Right cardiac atrium (tissue), 5 donors: Measurements from ENCODE around the gene GBP6. TPM values are rescaled to one million over a fixed set of nuclear protein-coding genes. Genes with fewer than 3 reads are reported as not detected.
"Not testable (repeated sequence)": the region's sequence is repeated elsewhere in the genome, so short reads cannot be mapped to it uniquely, and the experiment has no call there.

Source experiments
- ATAC-seq, 2 donors: fragments of 200-7000 bp; cut with Tn5 transposase; one replicate each; pipeline versions ENCODE4 v1.8.0 to v1.9.1; 2020; ENCODE audit warnings: moderate library complexity in 2 of 2, mild to moderate bottlenecking in 1 of 2
- DNase-seq, 3 donors: peaks; one replicate each; pipeline ENCODE4 v3.0.0-alpha.2; 2020
- H3K27ac ChIP-seq: one replicate; pipeline ENCODE4 v1.5.1; 2013; ENCODE audit warnings: mild to moderate bottlenecking, low read length, control low read depth, moderate library complexity
- H3K27me3 ChIP-seq: one replicate; pipeline ENCODE4 v1.6.1; 2013; ENCODE audit not compliant: control insufficient read depth, insufficient read depth
- H3K4me1 ChIP-seq: one replicate; pipeline ENCODE4 v1.6.1; 2013; ENCODE audit warnings: low read length; ENCODE audit not compliant: control insufficient read depth, insufficient read depth
- H3K4me3 ChIP-seq: one replicate; pipeline ENCODE4 v1.5.1; 2013; ENCODE audit warnings: low read length, control low read depth
- H3K9me3 ChIP-seq: one replicate; pipeline ENCODE4 v1.6.1; 2013; ENCODE audit warnings: low read length; ENCODE audit not compliant: control insufficient read depth
- WGBS: extraction: QIAGEN DNeasy Blood & Tissue Kit; methylation state at CpG from one replicate; pipeline ENCODE4 v1.1.7; 2013; 5-methylcytosine and 5-hydroxymethylcytosine counted together
- intact Hi-C, 4 donors: fragments of 100-400 bp; cut with DNase I; formaldehyde crosslinking; loops; one replicate each; pipeline versions ENCODE4 v1.11.0 to v1.14.0; 2022 to 2023
- polyA plus RNA-seq: library from polyadenylated mRNA; stranded (reverse); fragments of 200-250 nt; gene quantifications from one replicate; pipeline ENCODE4 v1.2.3, GENCODE V29; 2013
- total RNA-seq, 4 donors: library from RNA; stranded (reverse); fragmentation: NEBNext Ultra II Directional; extraction: Animal tissue kit (Norgen Biotek cat#: 25700); gene quantifications; one replicate each; pipeline ENCODE4 v1.2.1, GENCODE V29; 2021
- donor health status: healthy with polysubstance abuse.
- donor health status: DM: no; HTN: yes; CAD: no.
- donor health status: DM: no; HTN: no; CAD: no.
- donor health status: DM: no; HTN: yes; CAD: no; lungs with severe emphysema.
- donor health status: DM: yes; HTN: yes; CAD: no.

Gene GBP6
- total and polyA plus RNA-seq, 5 donors, result 0.05 to 0.23 (median 0.12) TPM; not detected in 1

DNA sequence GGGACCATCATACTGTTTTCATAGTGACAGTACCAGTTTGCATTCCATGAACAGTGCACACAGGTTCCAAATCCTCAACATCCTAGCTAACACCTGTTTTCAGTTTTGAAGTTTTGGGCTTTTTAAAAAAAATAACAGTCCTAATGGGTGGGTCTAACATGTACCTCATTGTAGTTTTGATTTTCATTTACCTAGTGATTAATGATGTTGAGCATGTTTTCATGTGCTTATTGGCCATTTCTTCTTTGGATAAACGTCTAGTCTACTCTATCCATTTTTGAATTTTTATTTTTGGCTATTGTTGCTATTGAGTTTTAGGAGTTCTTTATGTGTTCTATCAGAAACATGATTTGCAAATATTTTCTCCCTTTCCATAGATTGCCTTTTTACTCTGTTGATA, 3.4 kb downstream of the GBP6 start:
- no peaks in the 10 kb centered on the region for H3K9me3 ChIP-seq
- no peak overlapping the region for H3K4me3 ChIP-seq
- ATAC-seq (no peak), DNase-seq (no peak)
- H3K27me3 ChIP-seq, result no peaks in the 10 kb centered on the region
- 80% methylated on average over 1 of the region's 1 CpG for WGBS
- intact Hi-C loops, result loop anchor here in 1 of 4 donors (10.0 kb wide), 1 partner anchor 362 kb away; no protein-coding TSS in a partner anchor
- H3K4me1 ChIP-seq, result peaks cover 1% of the 10 kb centered on the region
- H3K27ac ChIP-seq, result no peak overlapping the region

DNA sequence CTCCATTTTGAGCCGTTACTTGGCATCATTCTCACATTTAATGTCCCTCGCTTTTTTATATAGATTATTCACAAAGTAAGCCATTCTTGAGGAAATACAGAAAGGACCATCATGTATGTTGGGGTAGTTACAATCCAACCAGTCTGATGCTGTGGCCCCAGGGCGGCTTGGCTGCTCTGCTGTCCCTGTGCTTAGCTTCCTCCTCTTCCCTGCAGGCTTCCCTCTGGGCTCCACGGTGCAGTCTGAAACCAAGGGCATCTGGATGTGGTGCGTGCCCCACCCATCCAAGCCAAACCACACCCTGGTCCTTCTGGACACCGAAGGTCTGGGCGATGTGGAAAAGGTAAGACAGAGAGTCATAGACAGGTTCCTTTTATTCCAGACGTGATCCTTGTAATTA, 5.5 kb downstream of the GBP6 start:
- Histone ChIP-seq H3K27me3 (no peaks in the 10 kb centered on the region), H3K4me1 (no peaks in the 10 kb centered on the region), H3K4me3 (no peak overlapping the region), H3K27ac (no peak overlapping the region), H3K9me3 (no peaks in the 10 kb centered on the region)
- 93% methylated on average over 8 of the region's 8 CpGs for WGBS
- no peak for DNase-seq
- intact Hi-C loops, result loop anchor here in 1 of 4 donors (10.0 kb wide), 1 partner anchor 365 kb away; no protein-coding TSS in a partner anchor
- ATAC-seq, result no peak

DNA sequence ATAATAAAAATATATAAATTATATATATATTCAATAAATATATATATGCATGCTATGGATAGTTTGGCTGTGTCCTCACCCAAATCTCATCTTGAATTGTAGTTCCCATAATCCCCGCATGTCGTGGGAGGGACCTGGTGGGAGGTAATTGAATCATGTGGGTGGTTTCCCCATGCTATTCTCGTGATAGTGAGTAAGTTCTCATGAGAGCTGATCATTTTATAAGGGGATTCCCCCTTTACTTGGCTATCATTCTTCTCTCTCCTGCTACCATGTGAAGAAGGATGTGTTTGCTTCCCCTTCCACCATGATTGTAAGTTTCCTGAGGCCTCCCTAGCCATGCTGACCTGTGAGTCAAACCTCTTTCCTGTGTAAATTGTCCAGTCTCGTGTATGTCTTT, 10.0 kb downstream of the GBP6 start:
- WGBS, result 82% methylated on average over 4 of the region's 4 CpGs
- H3K27ac ChIP-seq, H3K27me3 ChIP-seq, DNase-seq, H3K4me1 ChIP-seq, H3K4me3 ChIP-seq, ATAC-seq, H3K9me3 ChIP-seq, intact Hi-C loops: not testable (repeated sequence)

DNA sequence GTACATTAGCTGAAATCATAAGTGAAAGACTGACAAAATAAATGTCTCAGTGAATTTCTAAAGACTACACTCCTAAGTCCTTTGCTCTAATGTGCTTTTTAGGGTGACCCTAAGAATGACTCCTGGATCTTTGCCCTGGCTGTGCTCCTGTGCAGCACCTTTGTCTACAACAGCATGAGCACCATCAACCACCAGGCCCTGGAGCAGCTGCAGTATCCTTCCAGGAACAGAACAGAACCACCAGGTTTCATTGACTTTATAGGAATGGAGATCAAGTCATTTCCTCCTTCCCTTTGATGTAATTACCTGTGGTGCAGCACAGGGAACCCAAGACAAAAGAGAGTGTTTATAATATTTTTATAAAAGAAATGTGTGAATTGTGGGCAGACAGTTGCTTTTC, 14.1 kb downstream of the GBP6 start:
- ATAC-seq (no peak), DNase-seq (no peak)
- no peaks in the 10 kb centered on the region for H3K9me3 ChIP-seq
- H3K27me3 ChIP-seq, result no peaks in the 10 kb centered on the region
- no peak overlapping the region for H3K27ac ChIP-seq
- no peaks in the 10 kb centered on the region for H3K4me1 ChIP-seq
- no peak overlapping the region for H3K4me3 ChIP-seq
- intact Hi-C loops, result no loop called here

DNA sequence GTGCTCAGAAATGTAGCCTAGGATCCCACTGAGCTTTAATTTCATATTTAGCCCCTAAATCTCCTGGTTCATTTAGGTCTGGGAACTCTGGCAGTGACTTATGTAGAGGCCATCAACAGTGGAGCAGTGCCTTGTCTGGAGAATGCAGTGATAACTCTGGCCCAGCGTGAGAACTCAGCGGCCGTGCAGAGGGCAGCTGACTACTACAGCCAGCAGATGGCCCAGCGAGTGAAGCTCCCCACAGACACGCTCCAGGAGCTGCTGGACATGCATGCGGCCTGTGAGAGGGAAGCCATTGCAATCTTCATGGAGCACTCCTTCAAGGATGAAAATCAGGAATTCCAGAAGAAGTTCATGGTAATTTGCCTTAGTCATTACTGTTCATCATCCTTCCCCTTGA, 17.8 kb downstream of the GBP6 start:
- intact Hi-C loops, result no loop called here
- 84% methylated on average over 6 of the region's 6 CpGs for WGBS
- no peaks in the 10 kb centered on the region for H3K27me3 ChIP-seq

DNA sequence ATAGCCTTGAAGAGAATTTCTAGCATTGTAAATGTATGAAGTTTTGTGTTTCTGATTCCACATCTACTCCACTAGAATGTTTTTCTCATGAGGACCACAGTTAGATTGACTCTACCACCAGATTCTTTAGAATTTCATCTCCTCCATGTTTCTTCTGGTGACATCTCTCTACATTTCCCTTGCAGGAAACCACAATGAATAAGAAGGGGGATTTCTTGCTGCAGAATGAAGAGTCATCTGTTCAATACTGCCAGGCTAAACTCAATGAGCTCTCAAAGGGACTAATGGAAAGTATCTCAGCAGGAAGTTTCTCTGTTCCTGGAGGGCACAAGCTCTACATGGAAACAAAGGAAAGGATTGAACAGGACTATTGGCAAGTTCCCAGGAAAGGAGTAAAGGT, 18.6 kb downstream of the GBP6 start:
- Histone ChIP-seq H3K4me1 (no peaks in the 10 kb centered on the region), H3K27me3 (no peaks in the 10 kb centered on the region), H3K27ac (no peak overlapping the region), H3K4me3 (no peak overlapping the region), H3K9me3 (no peaks in the 10 kb centered on the region)
- DNase-seq, result no peak
- intact Hi-C loops, result no loop called here
- no peak for ATAC-seq

More for the DNA sequence above, 17.8 kb downstream of the GBP6 start:
- H3K4me3 ChIP-seq, result no peak overlapping the region
- no peaks in the 10 kb centered on the region for H3K4me1 ChIP-seq
- no peak overlapping the region for H3K27ac ChIP-seq
- no peaks in the 10 kb centered on the region for H3K9me3 ChIP-seq
- ATAC-seq (no peak), DNase-seq (no peak)

DNA sequence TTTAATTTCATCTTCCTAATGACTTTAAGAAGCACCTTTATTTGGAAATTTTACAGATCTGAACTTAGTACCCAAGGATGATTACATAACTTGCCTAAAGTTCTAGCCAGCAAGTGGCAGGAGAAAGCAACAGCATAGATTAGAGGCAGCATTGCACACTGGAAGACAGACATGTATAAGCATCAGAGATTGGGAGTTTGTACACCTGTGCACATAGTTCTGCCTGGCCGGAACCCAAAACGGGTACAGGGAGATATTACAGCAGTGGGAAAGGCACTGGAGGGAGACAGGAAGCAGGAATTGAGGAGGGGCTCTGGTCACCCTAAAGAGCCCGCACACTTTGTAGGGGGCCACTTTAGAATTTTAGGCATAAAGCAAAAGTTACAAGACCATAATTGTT, 19.3 kb downstream of the GBP6 start:
- intact Hi-C loops, result no loop called here
- WGBS, result 88% methylated on average over 3 of the region's 3 CpGs

DNA sequence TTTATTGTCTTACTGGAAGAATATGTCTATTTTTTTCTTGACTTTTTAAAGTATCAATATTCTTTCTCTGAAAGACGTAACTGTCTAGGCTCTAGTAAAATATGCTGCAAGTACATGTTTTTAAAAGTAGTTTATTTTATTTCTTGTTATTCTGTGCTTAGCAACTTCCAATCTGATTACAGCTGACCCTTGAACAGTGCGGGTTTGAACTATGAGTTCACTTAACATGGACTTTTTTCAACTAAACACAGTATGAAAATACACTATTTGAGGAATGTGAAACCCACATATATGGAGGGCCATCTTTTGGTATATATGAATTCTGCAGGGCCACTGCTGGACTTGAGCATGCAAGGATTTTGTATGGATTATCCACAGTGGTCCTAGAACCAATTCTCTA, 26.8 kb downstream of the GBP6 start:
- intact Hi-C loops, result no loop called here
- H3K27me3 ChIP-seq, result no peaks in the 10 kb centered on the region
- no peak for ATAC-seq
- no peak overlapping the region for H3K4me3 ChIP-seq
- H3K27ac ChIP-seq, result no peak overlapping the region
- H3K9me3 ChIP-seq, result no peaks in the 10 kb centered on the region
- DNase-seq, result no peak
- 93% methylated on average over 2 of the region's 2 CpGs for WGBS
- H3K4me1 ChIP-seq, result no peaks in the 10 kb centered on the region

More for the DNA sequence above, 19.3 kb downstream of the GBP6 start:
- Histone ChIP-seq H3K9me3 (no peaks in the 10 kb centered on the region), H3K4me3 (no peak overlapping the region), H3K27ac (no peak overlapping the region), H3K4me1 (no peaks in the 10 kb centered on the region), H3K27me3 (no peaks in the 10 kb centered on the region)
- no peak for DNase-seq
- ATAC-seq, result no peak

DNA sequence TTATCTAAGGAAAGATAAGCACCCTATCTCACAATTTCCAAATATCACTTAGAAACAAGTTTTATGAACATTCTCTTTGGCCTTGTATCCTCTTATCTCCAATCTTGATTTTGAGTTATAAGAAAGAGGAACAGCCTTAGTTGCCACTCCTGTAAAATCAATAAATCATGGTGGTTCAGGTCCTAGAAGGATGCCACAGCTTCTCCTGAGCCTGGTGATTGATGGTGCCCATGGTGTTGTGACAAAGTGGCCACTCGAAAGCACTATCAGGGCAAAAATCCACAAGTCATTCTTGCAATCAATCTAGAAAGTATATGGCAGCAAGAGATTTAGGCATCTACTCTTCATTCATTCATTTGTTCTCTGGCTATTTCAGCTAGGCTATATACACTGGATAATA, 27.8 kb downstream of the GBP6 start:
- Histone ChIP-seq H3K4me3 (no peak overlapping the region), H3K27me3 (no peaks in the 10 kb centered on the region), H3K9me3 (no peaks in the 10 kb centered on the region), H3K4me1 (no peaks in the 10 kb centered on the region), H3K27ac (no peak overlapping the region)
- intact Hi-C loops, result no loop called here
- no peak for ATAC-seq
- DNase-seq, result no peak
- 41% methylated on average over 1 of the region's 1 CpG for WGBS

DNA sequence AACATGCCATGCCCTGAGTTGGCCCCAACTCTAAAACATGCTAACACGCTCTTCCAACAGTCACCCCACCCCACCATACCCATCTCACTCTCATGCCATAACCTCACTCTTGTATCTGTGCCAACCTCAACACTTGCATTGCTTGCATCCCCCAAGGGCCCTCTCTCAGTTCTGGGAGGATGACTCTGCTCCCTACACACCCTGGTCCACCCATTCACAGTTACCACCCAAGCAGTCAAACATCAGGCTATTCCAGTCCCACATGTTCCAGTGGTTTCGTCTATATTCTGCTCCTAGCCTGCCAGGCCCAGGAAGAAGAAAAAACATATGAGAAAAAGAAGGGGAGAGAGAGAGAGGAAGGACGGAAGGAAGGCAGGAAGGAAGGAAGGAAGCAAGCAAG, 31.0 kb downstream of the GBP6 start:
- Histone ChIP-seq H3K27me3 (no peaks in the 10 kb centered on the region), H3K4me3 (no peak overlapping the region), H3K27ac (no peak overlapping the region), H3K9me3 (no peaks in the 10 kb centered on the region), H3K4me1 (no peaks in the 10 kb centered on the region)
- DNase-seq, result no peak
- 83% methylated on average over 3 of the region's 3 CpGs for WGBS
- ATAC-seq, result no peak
- intact Hi-C loops, result no loop called here

DNA sequence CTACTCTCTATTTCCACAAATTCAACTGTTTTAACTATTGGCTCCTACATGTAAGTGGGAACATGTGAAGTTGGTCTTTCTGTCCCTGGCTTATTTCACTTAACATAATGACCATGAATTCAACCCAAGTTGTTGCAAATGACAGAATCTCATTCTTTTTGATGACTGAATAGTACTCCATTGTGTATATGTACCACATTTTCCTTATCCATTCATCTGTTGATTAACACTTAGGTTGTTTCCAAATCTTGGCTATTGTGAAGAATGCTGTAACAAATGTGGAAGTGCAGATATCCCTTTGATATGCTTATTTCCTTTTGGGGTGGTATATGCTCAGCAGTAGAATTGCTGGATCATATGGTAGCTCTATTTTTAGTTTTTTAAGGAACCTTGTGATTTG, 33.0 kb downstream of the GBP6 start:
- no peak overlapping the region for H3K27ac ChIP-seq
- intact Hi-C loops, result no loop called here
- no peaks in the 10 kb centered on the region for H3K9me3 ChIP-seq
- no peaks in the 10 kb centered on the region for H3K4me1 ChIP-seq
- no peak overlapping the region for H3K4me3 ChIP-seq
- ATAC-seq (no peak), DNase-seq (no peak)
- H3K27me3 ChIP-seq, result no peaks in the 10 kb centered on the region

DNA sequence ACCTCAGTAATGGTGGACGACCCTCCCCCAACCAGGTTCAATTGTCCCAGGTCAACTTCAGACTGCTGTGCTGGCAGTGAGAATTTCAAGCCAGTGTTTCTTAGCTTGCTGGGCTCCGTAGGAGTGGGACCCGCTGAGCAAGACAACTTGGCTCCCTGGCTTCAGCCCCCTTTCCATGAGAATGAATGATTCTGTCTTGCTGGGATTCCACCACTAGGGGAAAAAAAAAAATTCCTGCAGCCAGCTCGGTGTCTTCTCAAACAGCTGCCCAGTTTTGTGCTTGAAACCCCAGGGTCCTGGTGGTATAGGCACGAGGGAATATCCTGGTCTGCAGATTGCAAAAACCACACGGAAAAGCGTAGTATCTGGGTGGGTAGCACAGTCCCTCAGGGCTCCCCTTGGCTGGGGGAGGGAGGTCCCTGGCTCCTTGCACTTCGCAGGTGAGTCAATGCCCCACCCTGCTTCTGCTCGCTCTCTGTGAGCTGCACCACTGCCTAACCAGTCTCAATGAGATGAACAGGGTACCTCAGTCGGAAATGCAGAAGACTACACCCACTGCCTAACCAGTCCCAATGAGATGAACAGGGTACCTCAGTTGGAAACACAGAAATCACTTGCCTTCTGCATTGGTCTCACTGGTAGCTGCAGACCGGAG, 41.5 kb downstream of the GBP6 start:
- no peak overlapping the region for H3K27ac ChIP-seq
- no peaks in the 10 kb centered on the region for H3K9me3 ChIP-seq
- H3K27me3 ChIP-seq, result no peaks in the 10 kb centered on the region
- ATAC-seq (no peak), DNase-seq (no peak)
- no peak overlapping the region for H3K4me3 ChIP-seq
- H3K4me1 ChIP-seq, result no peaks in the 10 kb centered on the region
- WGBS, result 81% methylated on average over 11 of the region's 11 CpGs
- intact Hi-C loops, result no loop called here
